C4-2B (cell line): ENCODE measurements around the gene SEPTIN8.

ENCODE experiments used
- CTCF ChIP-seq: fragments of 450-650 bp; conservative IDR thresholded peaks from 2 replicates; pipeline ENCODE4 v1.5.1; 2017; ENCODE audit warnings: mild to moderate bottlenecking
- ZFX ChIP-seq: fragments of 450-650 bp; IDR thresholded peaks from 2 replicates; pipeline ENCODE4 v1.6.1; 2017

GRCh38 chr5:132785864-132786263 lies 8.8 kb upstream of the SEPTIN8 start:
- no peak for TF ChIP-seq CTCF
- TF ChIP-seq ZFX: no peak
